DND-41 (cell line): ENCODE results near the gene RBFOX2.
"Not testable (repeated sequence)": the region's sequence is repeated elsewhere in the genome, so short reads cannot be mapped to it uniquely, and the experiment has no call there.

Experiments used
- ATAC-seq: fragments of 200-7000 bp; cut with Tn5 transposase; 3 replicates; pipeline ENCODE4 v1.9.1; 2021; ENCODE audit warnings: low read depth; ENCODE audit not compliant: insufficient read depth
- DNase-seq: peaks from one replicate; pipeline ENCODE4 v3.0.0-alpha.2; 2020
- H2AFZ ChIP-seq: 2 replicates; pipeline ENCODE4 v1.6.0; 2012; ENCODE audit warnings: low read depth, low read length
- H3K27ac ChIP-seq: 2 replicates; pipeline ENCODE4 v1.5.1; 2012; ENCODE audit warnings: low read length, inconsistent platforms
- H3K27me3 ChIP-seq: fragments of 200-600 bp; sonication (generic); 2 replicates; pipeline ENCODE4 v1.6.0; 2012; ENCODE audit warnings: low read length, mild to moderate bottlenecking, inconsistent platforms; ENCODE audit not compliant: insufficient read depth, poor library complexity
- H3K36me3 ChIP-seq: 2 replicates; pipeline ENCODE4 v1.5.1; 2012; ENCODE audit warnings: low read length, inconsistent platforms; ENCODE audit not compliant: insufficient read depth
- H3K4me1 ChIP-seq: 2 replicates; pipeline ENCODE4 v1.5.1; 2012; ENCODE audit warnings: mild to moderate bottlenecking, low read length; ENCODE audit not compliant: insufficient read depth
- H3K4me2 ChIP-seq: 2 replicates; pipeline ENCODE4 v1.6.0; 2012; ENCODE audit warnings: mild to moderate bottlenecking, moderate library complexity, low read length, inconsistent platforms; ENCODE audit not compliant: insufficient read depth
- H3K4me3 ChIP-seq, 2 experiments: fragments of 200-600 bp in 1 of 2; shearing (Covaris generic) in 1 of 2; 2 replicates each; pipeline ENCODE4 v1.5.1; 2012 to 2016; ENCODE audit warnings: inconsistent platforms in 2 of 2, low read length in 2 of 2, mild to moderate bottlenecking in 2 of 2, low read depth in 1 of 2, moderate library complexity in 1 of 2
- H3K79me2 ChIP-seq: 2 replicates; pipeline ENCODE4 v1.6.0; 2012; ENCODE audit warnings: low read length, inconsistent platforms; ENCODE audit not compliant: insufficient read depth
- H3K9ac ChIP-seq: 2 replicates; pipeline ENCODE4 v1.6.0; 2012; ENCODE audit warnings: low read depth, mild to moderate bottlenecking, inconsistent platforms, low read length, moderate library complexity
- H3K9me3 ChIP-seq: 2 replicates; pipeline ENCODE4 v1.5.1; 2012; ENCODE audit warnings: low read length, moderate library complexity, mild to moderate bottlenecking, inconsistent platforms; ENCODE audit not compliant: insufficient read depth, severe bottlenecking
- H4K20me1 ChIP-seq: 2 replicates; pipeline ENCODE4 v1.6.0; 2012; ENCODE audit warnings: low read length; ENCODE audit not compliant: insufficient read depth
- CTCF ChIP-seq: IDR thresholded peaks from 2 replicates; pipeline ENCODE4 v1.5.1; 2012; ENCODE audit warnings: borderline replicate concordance, low read length, moderate library complexity, mild to moderate bottlenecking; ENCODE audit not compliant: poor library complexity, severe bottlenecking; ENCODE audit errors: extremely low read depth
- EZH2 ChIP-seq: IDR thresholded peaks from 3 replicates; pipeline ENCODE4 v1.6.1; 2012; ENCODE audit warnings: borderline replicate concordance, low read depth, mild to moderate bottlenecking, moderate library complexity, low read length, inconsistent platforms; ENCODE audit not compliant: severe bottlenecking

The RBFOX2 gene

GRCh38 chr22:35996596-35996995, 32.0 kb downstream of the RBFOX2 start:
- Histone ChIP-seq H3K4me1 (no peaks in the 10 kb centered on the region), H2AFZ (no peak overlapping the region), H3K9ac (no peak overlapping the region), H3K36me3 (no peaks in the 10 kb centered on the region), H3K9me3 (no peaks in the 10 kb centered on the region), H3K4me2 (no peak overlapping the region), H4K20me1 (no peaks in the 10 kb centered on the region), H3K4me3 (no peak overlapping the region), H3K27me3 (no peaks in the 10 kb centered on the region), H3K27ac (no peak overlapping the region), H3K79me2 (no peaks in the 10 kb centered on the region)
- TF ChIP-seq EZH2 (no peak), CTCF (no peak)
- ATAC-seq (no peak), DNase-seq (no peak)

GRCh38 chr22:35995772-35996171, 32.9 kb downstream of the RBFOX2 start:
- no peaks in the 10 kb centered on the region for H3K4me1 ChIP-seq
- no peak overlapping the region for H3K9ac ChIP-seq
- no peaks in the 10 kb centered on the region for H3K9me3 ChIP-seq
- no peak overlapping the region for H3K4me2 ChIP-seq
- DNase-seq: no peak
- H3K36me3 ChIP-seq: no peaks in the 10 kb centered on the region
- no peak overlapping the region for H3K27ac ChIP-seq
- TF ChIP-seq CTCF (no peak), EZH2 (no peak)
- peaks cover under 1% of the 10 kb centered on the region for H3K27me3 ChIP-seq
- no peak for ATAC-seq
- H3K79me2 ChIP-seq: no peaks in the 10 kb centered on the region
- H4K20me1 ChIP-seq: no peaks in the 10 kb centered on the region
- no peak overlapping the region for H3K4me3 ChIP-seq
- no peak overlapping the region for H2AFZ ChIP-seq

- no peak for TF ChIP-seq CTCF
- no peak for TF ChIP-seq EZH2
- DNase-seq (no peak), ATAC-seq (no peak)
- Histone ChIP-seq H3K9me3 (no peaks in the 10 kb centered on the region), H3K4me3 (no peak overlapping the region), H2AFZ (no peak overlapping the region), H3K27ac (no peak overlapping the region), H4K20me1 (no peaks in the 10 kb centered on the region), H3K4me1 (no peaks in the 10 kb centered on the region), H3K36me3 (no peaks in the 10 kb centered on the region), H3K27me3 (peaks cover 2% of the 10 kb centered on the region), H3K79me2 (no peaks in the 10 kb centered on the region), H3K9ac (no peak overlapping the region), H3K4me2 (no peak overlapping the region)
Measured at GRCh38 chr22:35995348-35995747, 33.3 kb downstream of the RBFOX2 start.

GRCh38 chr22:35993727-35994126, 34.9 kb downstream of the RBFOX2 start:
- not testable (repeated sequence) for DNase-seq, H3K27ac ChIP-seq, H2AFZ ChIP-seq, H3K79me2 ChIP-seq, H4K20me1 ChIP-seq, H3K4me3 ChIP-seq, H3K4me2 ChIP-seq, H3K36me3 ChIP-seq, H3K27me3 ChIP-seq, H3K9ac ChIP-seq, ATAC-seq, H3K4me1 ChIP-seq, H3K9me3 ChIP-seq
